HG03558 (cell line): ENCODE measurements around the gene ACRBP.
"Not testable (repeated sequence)": the region's sequence is repeated elsewhere in the genome, so short reads cannot be mapped to it uniquely, and the experiment has no call there.

Source experiments
- ATAC-seq: cut with Tn5 transposase; IDR thresholded peaks from one replicate; pipeline ENCODE4 v1.9.1; 2021; ENCODE audit warnings: moderate number of reproducible peaks; ENCODE audit not compliant: unreplicated experiment; ENCODE audit errors: extremely low read depth

Gene ACRBP

GRCh38 chr12:6620137-6620884 is 26.9 kb downstream of the ACRBP start:
- ATAC-seq, result no peak

GRCh38 chr12:6618483-6619225 is 28.6 kb downstream of the ACRBP start:
- ATAC-seq, result no peak

DNA sequence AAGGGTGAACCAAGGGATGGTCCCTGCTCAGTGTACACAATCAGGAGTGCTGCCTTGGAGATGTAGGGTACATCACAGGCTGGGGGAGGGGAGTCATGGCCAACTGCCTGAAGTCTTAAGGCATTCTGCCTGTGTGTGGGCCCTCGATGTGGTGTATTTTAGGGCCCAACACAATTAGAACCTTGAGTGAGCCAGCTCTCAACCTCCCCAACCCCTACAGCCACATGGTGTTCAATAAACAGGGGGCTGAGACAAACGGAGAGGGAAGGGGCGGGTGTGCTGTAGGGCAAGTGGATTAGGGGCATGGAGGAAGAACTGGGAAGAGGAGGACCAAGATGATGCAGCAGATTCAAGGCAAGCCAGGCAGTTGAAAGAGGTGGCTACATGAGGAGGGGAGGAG is 31.4 kb downstream of the ACRBP start:
- no peak for ATAC-seq

GRCh38 chr12:6614513-6615172 is 32.6 kb downstream of the ACRBP start:
- ATAC-seq, result no peak

GRCh38 chr12:6613776-6614512 is 33.3 kb downstream of the ACRBP start:
- no peak for ATAC-seq

DNA sequence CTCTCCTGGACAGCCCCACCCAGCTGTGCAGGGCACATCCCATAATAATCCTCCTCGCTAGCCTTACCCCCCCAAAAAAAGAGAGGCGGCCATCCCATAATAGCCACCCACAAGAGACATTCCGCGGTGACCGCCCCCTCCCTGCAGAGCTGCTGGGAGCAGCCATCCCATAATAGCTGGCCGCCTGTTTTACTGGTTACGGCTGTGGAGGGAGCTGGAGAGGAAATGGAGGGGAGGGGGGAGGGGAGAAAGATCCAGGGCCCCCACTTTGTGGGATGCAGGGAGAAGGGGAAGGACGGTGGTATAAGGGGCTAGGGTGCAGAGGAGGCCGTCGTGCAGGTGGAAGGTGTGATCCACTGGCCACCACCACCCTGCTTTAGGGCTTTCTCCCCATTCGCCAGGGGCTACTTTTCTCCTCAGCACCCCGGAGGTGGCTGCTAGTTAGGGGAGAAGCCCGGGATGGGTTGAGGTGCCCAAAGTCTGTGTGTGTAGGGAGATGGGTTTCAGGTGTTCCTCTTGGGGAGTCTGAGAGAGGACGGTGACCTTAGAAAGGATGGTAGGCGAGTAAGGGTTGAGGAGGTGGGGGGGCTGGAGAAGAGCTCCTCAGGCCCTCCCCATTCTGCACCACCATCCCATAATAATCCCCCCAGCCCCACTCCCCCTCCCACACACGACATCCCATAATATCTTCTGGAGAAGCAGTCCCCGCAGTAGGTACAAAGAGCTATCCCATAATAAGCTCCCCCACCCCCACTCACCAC is 34.0 kb downstream of the ACRBP start:
- no peak for ATAC-seq

DNA sequence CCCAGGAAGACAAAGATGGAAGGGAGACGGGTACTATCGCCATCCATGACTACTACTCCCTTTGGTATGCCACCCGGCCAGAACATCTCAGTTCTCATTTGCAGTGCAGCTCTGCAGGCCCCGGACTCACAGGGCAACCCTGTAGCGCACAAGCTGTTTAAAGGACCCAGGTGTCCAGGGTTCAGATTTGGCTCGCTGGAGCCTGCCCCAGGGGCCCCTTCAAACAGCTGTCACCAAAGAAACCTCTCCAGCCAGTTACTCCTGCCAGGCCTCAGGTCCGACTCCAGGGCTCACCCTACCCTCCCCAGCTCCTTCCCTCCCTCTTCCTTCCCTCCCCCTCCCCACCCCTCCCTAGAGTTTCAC is 34.6 kb downstream of the ACRBP start:
- ATAC-seq, result no peak

- no peak for ATAC-seq
Observed at GRCh38 chr12:6612247-6612646, 35.0 kb downstream of the ACRBP start.

- no peak for ATAC-seq
Observed at GRCh38 chr12:6608592-6609281, 38.5 kb downstream of the ACRBP start.

DNA sequence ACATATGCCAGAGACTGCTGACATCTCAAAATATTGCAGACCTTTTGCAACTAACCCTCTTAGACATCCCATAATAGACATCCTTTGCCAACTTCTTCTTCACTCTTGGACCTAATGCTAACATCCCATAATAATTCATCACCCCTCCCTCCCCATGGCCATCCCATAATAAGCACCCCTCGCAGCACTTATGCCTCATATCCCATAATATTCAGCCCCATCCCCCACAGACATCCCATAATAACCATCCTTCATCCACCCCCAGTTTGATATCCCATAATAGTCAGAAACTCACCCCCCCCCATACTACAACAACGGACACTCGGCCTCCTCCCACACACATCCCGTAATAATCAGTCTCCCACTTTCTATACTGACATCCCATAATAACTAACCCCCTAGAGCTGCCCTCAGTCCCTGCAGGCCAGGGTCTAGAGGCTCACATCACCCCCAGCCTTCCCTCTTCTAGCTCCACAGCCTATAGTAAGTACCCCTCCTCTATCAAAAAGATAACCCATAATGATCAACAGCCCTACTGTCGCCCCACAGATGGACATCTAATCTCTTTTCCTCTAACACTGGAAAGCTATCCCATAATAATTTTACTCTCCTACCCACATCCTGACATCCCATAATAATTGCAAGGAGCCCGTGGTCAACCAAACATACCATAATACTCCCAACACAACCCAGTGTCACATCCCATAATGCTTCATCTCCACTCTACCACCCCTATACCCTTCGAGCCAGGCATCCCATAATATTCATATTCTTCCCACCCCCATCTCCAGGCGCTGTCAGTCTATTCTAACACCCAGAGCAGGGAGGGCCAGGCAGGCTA is 39.3 kb downstream of the ACRBP start:
- no peak for ATAC-seq

GRCh38 chr12:6606331-6607131 is 40.7 kb downstream of the ACRBP start:
- ATAC-seq, result no peak

DNA sequence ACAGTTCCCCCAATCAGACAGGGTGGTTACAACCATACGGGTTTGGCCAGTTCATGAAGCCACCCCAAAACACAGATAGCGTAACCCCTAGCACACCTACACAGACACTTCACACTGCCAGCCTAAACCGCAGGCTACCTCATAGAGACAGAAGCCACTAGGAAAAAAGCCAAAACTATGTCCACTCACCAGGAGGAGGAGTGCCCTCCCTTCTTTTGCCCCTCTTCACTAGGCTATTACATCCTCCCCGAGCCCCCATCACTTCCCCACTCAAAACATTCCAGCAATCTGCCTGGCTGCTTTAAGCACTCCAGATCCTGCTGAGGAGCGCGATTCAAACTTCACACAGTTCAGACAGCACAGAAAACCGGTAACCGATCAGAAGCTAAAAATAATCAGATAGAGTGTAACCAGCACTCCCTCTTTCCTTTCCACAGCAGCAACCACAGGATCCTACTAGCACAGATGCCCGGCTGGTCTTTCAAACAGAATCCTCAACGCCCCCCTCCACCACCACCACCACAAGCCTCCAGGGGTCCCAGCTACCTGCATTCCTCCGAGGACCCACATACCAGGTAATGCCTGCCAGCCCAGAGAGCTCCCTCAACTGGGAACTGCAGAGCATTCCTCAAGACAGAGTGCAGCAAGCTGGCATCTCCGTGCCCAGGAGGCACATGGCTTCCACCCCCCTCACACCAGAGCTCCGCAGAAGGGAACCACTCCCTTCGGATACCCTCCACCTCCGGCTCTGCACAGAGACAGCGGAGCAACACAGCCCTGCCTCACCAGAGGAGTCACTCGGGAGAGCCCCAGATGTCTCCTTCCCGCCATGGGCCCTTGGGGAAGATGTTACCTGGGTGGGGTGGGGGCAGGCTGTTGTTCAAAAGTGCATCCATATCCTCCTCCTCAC is 41.6 kb downstream of the ACRBP start:
- no peak for ATAC-seq

DNA sequence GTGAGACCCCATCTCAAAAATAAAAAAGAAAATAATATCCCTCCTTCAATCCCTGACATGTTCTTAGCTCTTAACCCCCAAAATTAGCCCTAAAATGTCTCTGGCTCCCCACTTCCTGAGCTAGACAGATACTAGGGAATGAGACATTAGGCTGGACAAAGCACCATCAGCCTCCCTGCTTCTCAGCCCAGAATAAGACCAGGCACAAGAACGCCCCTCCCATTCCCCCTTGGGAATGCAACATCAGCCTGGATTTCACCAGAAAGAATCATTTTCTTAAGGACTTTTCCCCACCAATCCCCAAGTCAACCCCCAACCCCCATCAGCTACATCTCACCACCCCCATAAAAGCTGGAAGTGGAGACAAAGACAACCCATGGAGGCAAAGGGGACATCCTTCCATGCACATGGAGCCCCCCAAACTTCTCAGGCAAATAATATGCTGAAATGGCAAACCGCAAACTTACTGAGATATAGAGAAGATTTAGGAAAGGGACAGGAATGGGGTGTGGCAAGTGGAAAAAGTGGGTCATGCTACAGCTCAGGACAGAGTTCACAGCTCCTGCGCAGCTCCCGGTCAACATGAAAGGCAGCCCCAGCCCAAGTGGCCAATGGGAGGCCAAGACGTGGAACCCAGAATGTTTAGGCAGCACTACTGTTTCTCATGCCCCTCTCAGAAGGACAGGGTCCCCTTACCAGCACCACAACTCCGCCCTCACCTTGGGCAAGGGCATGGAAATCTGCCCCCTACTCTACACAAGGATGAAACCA is 42.8 kb downstream of the ACRBP start:
- ATAC-seq, result no peak

GRCh38 chr12:6603095-6603567 is 44.1 kb downstream of the ACRBP start:
- no peak for ATAC-seq

DNA sequence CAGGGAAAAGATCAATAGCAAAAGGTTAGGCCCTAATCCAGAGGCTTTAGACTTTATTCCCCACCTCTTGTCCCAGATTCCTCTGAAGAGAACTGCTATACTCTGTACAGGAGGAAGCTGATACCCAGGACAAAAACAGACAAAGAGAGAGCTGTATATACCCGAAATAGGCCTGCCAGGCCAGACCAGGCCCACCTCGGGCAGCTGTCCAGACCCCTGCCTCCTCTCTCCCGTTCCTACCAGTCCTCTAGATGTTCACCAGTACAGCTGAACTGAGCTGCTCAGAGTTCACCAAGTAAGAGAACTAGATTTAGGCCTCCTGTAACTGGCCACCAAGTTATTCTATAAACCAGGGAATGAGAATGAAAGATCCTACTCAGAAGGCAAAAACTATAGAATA is 44.7 kb downstream of the ACRBP start:
- no peak for ATAC-seq

- ATAC-seq, result not testable (repeated sequence)
Observed at GRCh38 chr12:6595673-6596072, 51.6 kb downstream of the ACRBP start.
